Measurements from ENCODE around the gene SERPINB10.

The SERPINB10 gene

GRCh38 chr18:63904694-63905093, 3.1 kb upstream of the SERPINB10 start:
- no peak for TF ChIP-seq CTCF (IDR thresholded peaks at IDR 0.05)
- TF ChIP-seq ZFX (IDR thresholded peaks at IDR 0.05; ENCODE audit: borderline replicate concordance) = no peak
- no peak overlapping the region for H3K27ac ChIP-seq

- H3K27ac ChIP-seq = no peak overlapping the region
- TF ChIP-seq CTCF (IDR thresholded peaks at IDR 0.05) = no peak
These were observed 2.4 kb upstream of the SERPINB10 start for GRCh38 chr18:63905361-63905760.

- TF ChIP-seq CTCF (IDR thresholded peaks at IDR 0.05) = no peak
- TF ChIP-seq ZFX (IDR thresholded peaks at IDR 0.05; ENCODE audit: borderline replicate concordance) = no peak
- no peak overlapping the region for H3K27ac ChIP-seq
These were observed 1.7 kb upstream of the SERPINB10 start for GRCh38 chr18:63906056-63906455.

- TF ChIP-seq CTCF (IDR thresholded peaks at IDR 0.05) (no peak), ZFX (IDR thresholded peaks at IDR 0.05; ENCODE audit: borderline replicate concordance) (no peak)
- no peak overlapping the region for H3K27ac ChIP-seq
These were observed 1.1 kb downstream of the SERPINB10 start for GRCh38 chr18:63908858-63909257.

- TF ChIP-seq CTCF (IDR thresholded peaks at IDR 0.05) (no peak), ZFX (IDR thresholded peaks at IDR 0.05; ENCODE audit: borderline replicate concordance) (no peak)
- H3K27ac ChIP-seq = no peak overlapping the region
These were observed 2.1 kb downstream of the SERPINB10 start for GRCh38 chr18:63909870-63910269.

GRCh38 chr18:63917817-63918216, 10.1 kb downstream of the SERPINB10 start:
- TF ChIP-seq CTCF (IDR thresholded peaks at IDR 0.05) = no peak
- no peak overlapping the region for H3K27ac ChIP-seq

- TF ChIP-seq ZFX (IDR thresholded peaks at IDR 0.05; ENCODE audit: borderline replicate concordance) = no peak
- no peak for TF ChIP-seq CTCF (IDR thresholded peaks at IDR 0.05)
- H3K27ac ChIP-seq = no peak overlapping the region
These were observed 14.3 kb downstream of the SERPINB10 start for GRCh38 chr18:63922049-63922448.

Measured in 22Rv1 (cell line).